NCI-H446 treated with DMSO at 0.1 percent for 48 hours (cell line): ENCODE measurements around the gene SMPD3.
A peak's percentile ranks its signal among the peaks of the same experiment; 100 is the strongest.

Experiments
- DNase-seq: peaks from one replicate; lab custom pipeline; 2025; lab: John Stamatoyannopoulos, UW

Gene SMPD3

GRCh38 chr16:68332411-68333121, 115.7 kb downstream of the SMPD3 start:
- no peak for DNase-seq

GRCh38 chr16:68331879-68332410, 116.4 kb downstream of the SMPD3 start:
- DNase-seq = no peak

DNA sequence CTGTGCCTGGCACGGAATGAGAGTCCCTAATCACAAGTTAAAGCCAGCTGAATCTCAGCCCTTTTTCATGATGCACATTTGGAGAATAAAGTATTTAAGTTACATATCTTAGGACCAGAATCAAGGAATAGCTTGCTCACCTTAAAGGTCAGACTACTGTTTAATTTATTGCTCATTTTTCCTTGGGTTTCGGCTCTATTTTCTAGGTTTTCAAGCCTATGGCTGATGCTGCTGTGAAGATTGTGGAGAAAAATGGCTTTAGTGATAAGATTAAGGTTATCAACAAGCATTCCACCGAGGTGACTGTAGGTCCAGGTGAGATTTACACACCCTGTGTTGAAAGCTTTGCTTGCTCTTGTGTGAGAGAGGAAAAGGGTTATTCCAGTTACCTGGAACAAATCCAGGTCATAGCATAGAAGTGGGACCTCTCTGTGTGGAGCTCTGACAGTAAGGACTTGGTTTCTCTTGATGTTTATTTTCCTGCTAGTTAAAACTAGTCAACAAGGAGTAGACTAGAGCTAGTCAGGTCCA, 119.4 kb downstream of the SMPD3 start:
- no peak for DNase-seq

- DNase-seq = peak; percentile 21
Observed at GRCh38 chr16:68328151-68328859, 120.0 kb downstream of the SMPD3 start.

- no peak for DNase-seq
Observed at GRCh38 chr16:68324780-68325357, 123.4 kb downstream of the SMPD3 start.

GRCh38 chr16:68324336-68324735, 124.0 kb downstream of the SMPD3 start:
- no peak for DNase-seq

DNA sequence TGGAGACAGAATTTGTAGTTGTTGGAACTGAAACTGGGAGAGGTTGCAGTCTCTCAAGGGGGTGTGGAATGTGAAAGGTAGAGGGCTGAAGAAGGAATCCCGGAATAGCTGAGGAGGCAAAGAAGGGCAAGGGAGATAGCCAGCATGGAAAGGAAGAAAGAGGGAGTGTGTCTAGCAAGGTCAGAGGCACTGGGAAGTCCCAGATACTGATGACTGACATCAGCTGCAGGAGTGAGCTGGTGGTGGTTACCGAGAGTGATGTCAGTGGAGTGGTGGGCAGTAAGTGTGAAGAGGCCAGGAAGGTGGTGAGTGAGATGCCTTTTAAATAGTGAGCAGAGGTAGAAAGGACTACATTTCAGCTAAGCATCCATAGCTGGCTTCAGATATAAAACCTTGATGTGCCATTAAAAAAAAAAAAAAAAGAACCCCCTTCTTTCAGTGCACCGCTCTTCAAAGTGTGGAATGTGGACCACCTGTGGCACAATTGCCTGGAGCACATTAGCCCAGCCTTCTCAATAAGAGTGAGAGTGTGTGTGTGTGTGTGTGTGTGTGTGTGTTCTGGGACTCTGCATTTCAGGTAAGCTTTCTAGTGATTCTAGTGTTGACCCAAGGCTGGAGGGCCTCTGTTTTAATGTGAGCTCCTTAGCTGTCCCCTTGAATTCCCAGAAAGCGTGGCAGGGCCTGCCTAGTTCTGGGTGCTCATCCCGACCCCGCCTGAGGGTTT, 129.0 kb downstream of the SMPD3 start:
- no peak for DNase-seq

- DNase-seq = no peak
Observed at GRCh38 chr16:68313116-68313515, 135.2 kb downstream of the SMPD3 start.

DNA sequence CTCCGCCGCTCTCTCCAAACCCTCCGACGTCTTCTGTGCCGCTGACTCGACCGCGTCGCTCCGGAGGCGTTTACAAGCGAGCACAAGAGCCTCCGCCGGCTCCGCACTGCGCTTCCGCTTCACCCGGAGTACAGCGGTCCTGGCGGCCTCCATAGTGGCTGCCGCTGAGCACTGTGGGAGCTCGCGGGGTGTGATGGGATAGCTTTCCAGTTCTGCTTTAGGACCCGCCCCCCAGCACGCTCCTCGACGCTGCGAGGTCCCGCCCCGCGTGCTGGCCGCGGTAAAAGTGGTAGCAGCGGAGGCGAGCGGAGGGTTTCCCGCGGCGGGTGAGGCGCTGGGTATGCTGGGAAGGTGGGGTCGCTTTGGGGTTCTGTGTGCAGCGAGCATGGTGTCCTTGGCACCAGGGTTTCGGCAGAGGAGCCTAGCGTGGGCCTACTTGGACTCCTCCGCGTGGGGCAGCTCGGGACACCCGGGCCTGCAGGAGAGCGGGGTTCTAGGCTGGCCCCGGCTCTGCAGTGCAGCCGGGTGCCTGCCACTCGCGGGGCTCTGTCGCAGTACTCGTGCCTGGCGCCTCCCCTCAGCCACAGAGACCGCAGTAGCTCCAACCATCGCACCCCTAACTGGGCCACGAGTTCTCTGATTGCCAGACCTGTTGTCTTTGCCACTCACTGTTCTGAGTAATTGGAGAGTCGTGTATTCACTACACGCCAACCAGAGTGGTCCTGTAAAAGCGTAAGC, 137.4 kb downstream of the SMPD3 start, which contains the start of the genes PRMT7 and SLC7A6OS:
PRMT7 (plus strand) TSS at position 246 of the 738 bp plus-strand sequence. CDS start 4,961 bp downstream, outside the sequence.
SLC7A6OS (minus strand) TSS at position 173 of the 738 bp plus-strand sequence; CDS start at position 153, 20 bp downstream.
- DNase-seq = peak; percentile 56

- no peak for DNase-seq
Observed at GRCh38 chr16:68310437-68310773, 137.9 kb downstream of the SMPD3 start.

DNA sequence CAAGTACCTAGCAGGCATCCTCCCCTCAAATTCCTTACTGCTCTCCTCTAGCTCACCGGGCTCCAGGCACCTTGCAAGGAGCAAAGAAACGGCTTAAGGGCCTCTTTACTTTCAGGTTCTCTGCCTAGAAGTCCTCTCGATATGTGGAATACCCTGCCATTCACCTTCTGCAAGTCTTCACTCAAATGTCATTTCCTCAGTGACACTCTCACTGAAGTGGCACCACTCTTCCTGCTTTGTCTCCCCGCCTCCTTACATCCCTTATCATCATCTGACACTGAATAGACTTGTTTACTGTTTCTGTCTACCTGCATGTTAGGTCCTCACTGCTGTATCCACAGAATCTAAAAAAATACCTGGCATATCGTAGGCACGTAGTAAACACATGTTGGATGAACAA, 138.5 kb downstream of the SMPD3 start:
- no peak for DNase-seq
